Measurements from ENCODE around the gene RERE.
"Not testable (repeated sequence)": the region's sequence is repeated elsewhere in the genome, so short reads cannot be mapped to it uniquely, and the experiment has no call there.

The RERE gene

GRCh38 chr1:8382608-8383505 lies 434.6 kb downstream of the RERE start:
- TF ChIP-seq CTCF (conservative IDR thresholded peaks at IDR 0.05) (no peak), ZFX (IDR thresholded peaks at IDR 0.05) (no peak)
- H3K27ac ChIP-seq: no peak overlapping the region

- H3K27ac ChIP-seq: no peak overlapping the region
- no peak for TF ChIP-seq CTCF (conservative IDR thresholded peaks at IDR 0.05)
- no peak for TF ChIP-seq ZFX (IDR thresholded peaks at IDR 0.05)
Measured at GRCh38 chr1:8382051-8382505, 435.4 kb downstream of the RERE start.

- H3K27ac ChIP-seq: no peak overlapping the region
- TF ChIP-seq CTCF (conservative IDR thresholded peaks at IDR 0.05) (no peak), ZFX (IDR thresholded peaks at IDR 0.05) (no peak)
Measured at GRCh38 chr1:8381618-8382017, 435.8 kb downstream of the RERE start.

- H3K27ac ChIP-seq: not testable (repeated sequence)
Measured at GRCh38 chr1:8380310-8380709, 437.1 kb downstream of the RERE start.

- no peak for TF ChIP-seq ZFX (IDR thresholded peaks at IDR 0.05)
- TF ChIP-seq CTCF (conservative IDR thresholded peaks at IDR 0.05): no peak
- no peak overlapping the region for H3K27ac ChIP-seq
Measured at GRCh38 chr1:8379513-8380186, 437.8 kb downstream of the RERE start.

GRCh38 chr1:8378981-8379470 lies 438.4 kb downstream of the RERE start:
- no peak overlapping the region for H3K27ac ChIP-seq
- TF ChIP-seq CTCF (conservative IDR thresholded peaks at IDR 0.05) (no peak), ZFX (IDR thresholded peaks at IDR 0.05) (no peak)

- H3K27ac ChIP-seq: no peak overlapping the region
- TF ChIP-seq ZFX (IDR thresholded peaks at IDR 0.05): no peak
Measured at GRCh38 chr1:8378178-8378577, 439.3 kb downstream of the RERE start.

- TF ChIP-seq CTCF (conservative IDR thresholded peaks at IDR 0.05) (no peak), ZFX (IDR thresholded peaks at IDR 0.05) (no peak)
- H3K27ac ChIP-seq: no peak overlapping the region
Measured at GRCh38 chr1:8377271-8377981, 440.0 kb downstream of the RERE start.

Data from C4-2B (cell line).